Ovary (tissue), 9 donors: Measurements from ENCODE around the gene C19orf18. TPM values are rescaled to one million over a fixed set of nuclear protein-coding genes. Genes with fewer than 3 reads are reported as not detected.
"Not testable (repeated sequence)": the region's sequence is repeated elsewhere in the genome, so short reads cannot be mapped to it uniquely, and the experiment has no call there.

ENCODE experiments used
- DNase-seq, 5 donors: peaks; one replicate each; pipeline ENCODE4 v3.0.0-alpha.2; 2019 to 2020
- H3K27ac ChIP-seq, 2 donors: fragments of 200-600 bp; one replicate each; pipeline versions ENCODE4 v1.5.1 to v1.8.0; 2019 to 2022
- H3K27me3 ChIP-seq: fragments of 200-600 bp; one replicate; pipeline ENCODE4 v1.8.0; 2022
- H3K36me3 ChIP-seq: fragments of 200-600 bp; sonication (generic); one replicate; pipeline ENCODE4 v1.5.1; 2019
- H3K4me1 ChIP-seq: one replicate; pipeline ENCODE4 v1.8.1; 2013; ENCODE audit warnings: mild to moderate bottlenecking, moderate library complexity; ENCODE audit not compliant: insufficient read depth
- H3K4me3 ChIP-seq: fragments of 200-600 bp; sonication (generic); one replicate; pipeline ENCODE4 v1.5.1; 2017
- H3K9me3 ChIP-seq, 2 donors: fragments of 200-600 bp in 1 of 2; sonication (generic) in 1 of 2; one replicate each; pipeline versions ENCODE4 v1.5.1 to v1.8.1; 2013 to 2019; ENCODE audit warnings: mild to moderate bottlenecking in 1 of 2, moderate library complexity in 1 of 2
- EP300 ChIP-seq: sonication (generic); formaldehyde crosslinking; IDR thresholded peaks from one replicate; pipeline ENCODE4 v1.6.1; 2017; ENCODE audit warnings: antibody characterized with exemption
- POLR2A ChIP-seq: fragments of 450-650 bp; IDR thresholded peaks from one replicate; pipeline ENCODE4 v1.6.1; 2017; ENCODE audit warnings: antibody characterized with exemption, mild to moderate bottlenecking, moderate library complexity
- WGBS, 3 donors: extraction: QIAGEN DNeasy Blood & Tissue Kit in 1 of 3; methylation state at CpG; one replicate each; pipeline versions ENCODE4 v1.1.5 to v1.1.7; 2013 to 2017; 5-methylcytosine and 5-hydroxymethylcytosine counted together
- intact Hi-C, 4 donors: fragments of 100-400 bp; cut with DNase I; formaldehyde crosslinking; loops; one replicate each; pipeline versions ENCODE4 v1.11.0 to v1.15.1; 2022 to 2023
- polyA plus RNA-seq, 2 donors: library from polyadenylated mRNA; stranded (reverse); fragments of 200-250 nt in 1 of 2; fragments of 350-450 nt in 1 of 2; fragmentation: Illumina TruSeq in 1 of 2; extraction: RNeasy Lipid Tissue Mini Kit (QIAGEN cat#74804) in 1 of 2; gene quantifications; one replicate each; pipeline ENCODE4 v1.2.3, GENCODE V29; 2013 to 2014
- total RNA-seq, 7 donors: library from RNA; depleted of rRNA in 2 of 7; stranded (reverse); fragments of >200 nt in 2 of 7; fragmentation: NEBNext Ultra II Directional in 3 of 7; extraction: Animal tissue kit (Norgen Biotek cat#: 25700) in 3 of 7; gene quantifications; one replicate each; pipeline versions ENCODE4 v1.1.0 to v1.2.4, GENCODE V29; 2016 to 2023
- TF ChIP-seq, protein P1 (sequence below), 3 donors: fragments of 450-650 bp in 2 of 3; fragments of 200-600 bp in 1 of 3; IDR thresholded peaks; one replicate each; pipeline versions ENCODE4 v1.5.1 to v1.8.0; 2016 to 2022; ENCODE audit warnings: antibody characterized with exemption in 3 of 3, mild to moderate bottlenecking in 1 of 3
- donor health status: DM: no; HTN: no; CAD: no; lungs with moderate emphysema.
- donor health status: DM: no; HTN: no; CAD: no.
- donor health status: Bipolar disorder and iron deficiency.
- donor health status: DM: yes; HTN: yes; CAD: no.
- donor health status: DM: no; HTN: no; CAD: no.
- donor health status: DM: yes; HTN: yes; CAD: no.

Gene C19orf18
- total and polyA plus RNA-seq, 9 donors, result 0.36 to 2.4 (median 1.4) TPM

DNA sequence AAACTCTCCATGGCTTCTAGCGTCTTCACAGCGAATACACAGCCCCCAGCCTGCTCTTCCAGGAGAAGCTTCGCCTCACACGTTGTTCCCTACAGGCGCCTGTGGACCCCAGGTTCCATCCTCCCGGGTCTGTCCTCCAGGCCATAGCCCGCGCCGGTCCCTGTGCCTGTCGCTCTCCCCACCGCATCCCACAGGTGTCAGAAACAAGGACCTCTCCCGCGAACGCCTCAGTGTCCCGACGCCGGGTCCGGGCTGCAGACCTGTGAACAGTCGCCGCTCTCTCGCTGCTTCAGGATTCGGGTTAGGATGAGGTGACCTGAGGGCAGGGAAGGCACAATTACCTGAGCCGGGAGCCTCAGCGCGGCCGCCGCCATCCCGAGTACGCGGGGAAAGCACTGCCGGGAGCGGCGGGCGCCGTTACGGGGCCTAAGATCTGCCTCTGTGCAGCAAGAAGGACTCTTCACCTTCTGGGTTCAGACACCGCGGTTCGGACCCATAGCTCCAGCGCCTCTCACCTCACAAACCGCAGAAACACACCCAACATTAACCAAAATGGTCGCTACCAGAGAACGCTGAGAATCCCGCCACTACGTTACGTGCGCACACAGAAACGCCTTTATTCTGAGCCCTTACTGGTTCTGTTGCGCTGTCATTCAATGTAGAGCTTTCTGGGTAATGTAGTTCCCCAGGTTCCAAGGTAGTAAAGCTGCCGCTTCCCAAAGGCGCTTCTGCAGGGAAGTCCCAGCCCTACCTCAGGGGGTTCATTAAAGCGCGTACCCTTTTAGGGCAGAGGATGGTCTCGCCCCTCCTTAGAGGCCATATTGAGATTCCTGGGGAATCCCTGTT, 39.3 kb downstream of the C19orf18 start, which contains the start of gene ZNF418:
Gene ZNF418 (minus strand): TSS at position 583 of the 846 bp plus-strand sequence. CDS start 1,580 bp downstream, outside the sequence.
- no peaks in the 10 kb centered on the region for H3K36me3 ChIP-seq
- no peak within 1 kb of the TSS for H3K27ac ChIP-seq
- peak; percentile 54 to 67 (median 57) for DNase-seq
- intact Hi-C loops, result no loop called here
- no peaks in the 10 kb centered on the region for H3K27me3 ChIP-seq
- peak within 1 kb of the TSS; percentile 46 for H3K4me3 ChIP-seq
- no peak for TF ChIP-seq EP300
- no peak for TF ChIP-seq POLR2A
- TF ChIP-seq, protein P1, sequence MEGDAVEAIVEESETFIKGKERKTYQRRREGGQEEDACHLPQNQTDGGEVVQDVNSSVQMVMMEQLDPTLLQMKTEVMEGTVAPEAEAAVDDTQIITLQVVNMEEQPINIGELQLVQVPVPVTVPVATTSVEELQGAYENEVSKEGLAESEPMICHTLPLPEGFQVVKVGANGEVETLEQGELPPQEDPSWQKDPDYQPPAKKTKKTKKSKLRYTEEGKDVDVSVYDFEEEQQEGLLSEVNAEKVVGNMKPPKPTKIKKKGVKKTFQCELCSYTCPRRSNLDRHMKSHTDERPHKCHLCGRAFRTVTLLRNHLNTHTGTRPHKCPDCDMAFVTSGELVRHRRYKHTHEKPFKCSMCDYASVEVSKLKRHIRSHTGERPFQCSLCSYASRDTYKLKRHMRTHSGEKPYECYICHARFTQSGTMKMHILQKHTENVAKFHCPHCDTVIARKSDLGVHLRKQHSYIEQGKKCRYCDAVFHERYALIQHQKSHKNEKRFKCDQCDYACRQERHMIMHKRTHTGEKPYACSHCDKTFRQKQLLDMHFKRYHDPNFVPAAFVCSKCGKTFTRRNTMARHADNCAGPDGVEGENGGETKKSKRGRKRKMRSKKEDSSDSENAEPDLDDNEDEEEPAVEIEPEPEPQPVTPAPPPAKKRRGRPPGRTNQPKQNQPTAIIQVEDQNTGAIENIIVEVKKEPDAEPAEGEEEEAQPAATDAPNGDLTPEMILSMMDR (IDR thresholded peaks at IDR 0.05), result no peak
- peaks cover 11 to 33% of the 10 kb centered on the region in 2 donors for H3K9me3 ChIP-seq
- no peaks in the 10 kb centered on the region for H3K4me1 ChIP-seq
- 2 to 4% (median 2%) methylated on average over 36 to 54 of the region's 54 CpGs for WGBS, 3 donors

GRCh38 chr19:57927587-57927986, 46.7 kb downstream of the C19orf18 start:
- 97 to 99% (median 97%) methylated on average over 4 of the region's 4 CpGs for WGBS, 3 donors

DNA sequence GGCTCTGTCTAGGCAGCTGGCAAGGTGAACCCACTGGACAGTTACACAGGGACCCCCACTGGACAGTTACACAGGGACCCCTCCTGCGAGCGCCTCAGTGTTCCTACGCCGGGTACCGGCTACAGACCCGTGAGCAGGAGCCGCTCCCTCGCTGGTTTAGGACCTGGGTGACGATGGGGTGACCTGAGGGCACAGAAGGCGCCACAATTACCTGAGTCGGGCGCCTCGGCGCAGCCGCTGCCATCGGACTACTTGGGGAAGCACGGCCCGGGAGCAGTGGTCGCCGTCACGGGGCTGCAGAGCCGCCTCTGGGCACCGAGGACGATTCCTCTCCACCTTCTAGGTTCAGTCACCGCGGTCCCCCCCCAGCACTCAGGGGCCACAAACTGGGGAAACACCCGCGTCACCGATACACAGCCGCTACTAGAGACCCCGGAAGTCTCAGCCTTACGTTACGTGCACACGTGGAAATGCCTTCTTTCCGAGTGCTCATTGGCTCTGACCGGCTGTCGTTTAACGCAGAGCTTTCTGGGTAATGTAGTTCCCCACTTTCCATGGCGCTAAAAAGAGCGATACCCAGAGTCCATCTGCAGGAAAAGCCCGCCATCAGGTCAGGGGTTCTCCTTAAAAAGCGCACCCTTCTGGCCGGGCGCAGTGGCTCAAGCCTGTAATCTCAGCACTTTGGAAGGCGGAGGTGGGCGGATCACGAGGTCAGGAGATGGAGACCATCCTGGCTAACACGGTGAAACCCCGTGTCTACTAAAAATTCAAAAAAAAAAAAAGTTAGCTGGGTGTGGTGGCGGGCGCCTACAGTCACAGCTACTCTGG, 58.0 kb downstream of the C19orf18 start, which contains the start of gene ZNF417:
Gene ZNF417 (minus strand): TSS at position 425 of the 828 bp plus-strand sequence. CDS start 181 bp downstream, at position 244.
- Histone ChIP-seq H3K4me3 (peak within 1 kb of the TSS; percentile 79), H3K27ac (peak within 1 kb of the TSS; percentile 9 to 13), H3K9me3 (peaks cover 0 to 39% of the 10 kb centered on the region in 2 donors)
- H3K4me1 ChIP-seq, H3K36me3 ChIP-seq, H3K27me3 ChIP-seq, intact Hi-C loops: not testable (repeated sequence)
- peak; percentile 76 to 82 (median 78) for DNase-seq
- 0 to 1% (median 1%) methylated on average over 36 to 51 of the region's 51 CpGs for WGBS, 3 donors
- peak; percentile 35 for TF ChIP-seq POLR2A

More at GRCh38 chr19:57927587-57927986, 46.7 kb downstream of the C19orf18 start:
- peaks cover 6 to 55% of the 10 kb centered on the region in 2 donors for H3K9me3 ChIP-seq
- peaks cover 3% of the 10 kb centered on the region for H3K36me3 ChIP-seq
- TF ChIP-seq, protein P1 (IDR thresholded peaks at IDR 0.05), result no peak
- TF ChIP-seq POLR2A, result no peak
- TF ChIP-seq EP300, result no peak
- DNase-seq, result no peak
- H3K4me3 ChIP-seq, result no peak overlapping the region
- no peaks in the 10 kb centered on the region for H3K27me3 ChIP-seq
- intact Hi-C loops, result no loop called here
- no peak overlapping the region for H3K27ac ChIP-seq
- no peaks in the 10 kb centered on the region for H3K4me1 ChIP-seq

DNA sequence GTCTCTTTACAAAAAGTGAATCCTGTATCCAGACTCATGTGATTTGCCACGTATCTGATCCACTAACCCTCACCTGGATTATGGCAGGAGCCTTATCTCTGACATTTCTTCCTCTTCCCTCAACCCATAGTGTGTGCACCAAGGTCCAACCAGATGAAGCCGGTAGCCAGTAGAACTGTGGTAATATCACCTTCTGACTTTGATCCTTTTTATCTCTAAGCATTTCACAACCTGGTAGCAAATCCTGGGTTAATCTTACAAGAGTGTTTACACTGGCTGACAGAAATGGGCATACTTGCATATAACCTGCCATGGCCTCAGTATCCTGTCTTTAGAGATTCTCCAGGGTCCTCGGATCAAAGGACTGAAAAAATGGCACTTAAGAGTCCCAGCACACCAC, 59.8 kb downstream of the C19orf18 start:
- Histone ChIP-seq H3K36me3 (no peaks in the 10 kb centered on the region), H3K4me1 (peaks cover 3% of the 10 kb centered on the region), H3K27me3 (no peaks in the 10 kb centered on the region), H3K4me3 (no peak overlapping the region), H3K9me3 (peaks cover 0 to 53% of the 10 kb centered on the region in 2 donors), H3K27ac (no peak overlapping the region)
- intact Hi-C loops, result no loop called here
- WGBS, 3 donors, result 90 to 98% (median 93%) methylated on average over 3 of the region's 3 CpGs
- DNase-seq, result no peak
- TF ChIP-seq EP300, result no peak
- TF ChIP-seq, protein P1 (IDR thresholded peaks at IDR 0.05), result no peak
- TF ChIP-seq POLR2A, result no peak

Other genes starting within 250 kb of the C19orf18 start
- 10 to 100 TPM in 1 of 7 donors, 1 to 10 TPM in 6; 1.5 to 13.2 (median 6.4) TPM for gene ZNF671, start 246.9 kb downstream of the C19orf18 start, total RNA-seq
- 1 to 10 TPM; 2.1 to 5.0 TPM for gene ZNF671, start 246.9 kb downstream of the C19orf18 start, polyA plus RNA-seq
- gene ZNF776, start 227.7 kb downstream of the C19orf18 start, total RNA-seq, result 10 to 100 TPM; 11.0 to 25.9 (median 14.6) TPM
- 10 to 100 TPM; 10.2 to 10.7 TPM for gene ZNF776, start 227.7 kb downstream of the C19orf18 start, polyA plus RNA-seq
- gene ZNF586, start 204.9 kb downstream of the C19orf18 start, total RNA-seq, result 10 to 100 TPM; 15.4 to 21.7 (median 17.2) TPM
- gene ZNF586, start 204.9 kb downstream of the C19orf18 start, polyA plus RNA-seq, result 10 to 100 TPM in 1 of 2 donors, 1 to 10 TPM in 1; 7.9 to 11.8 TPM
- 1 to 10 TPM; 5.2 to 9.9 (median 7.2) TPM for gene ZNF552, start 159.6 kb downstream of the C19orf18 start, total RNA-seq
- gene ZNF552, start 159.6 kb downstream of the C19orf18 start, polyA plus RNA-seq, result 1 to 10 TPM; 4.9 to 7.1 TPM
- 10 to 100 TPM in 5 of 7 donors, 1 to 10 TPM in 2; 7.8 to 19.4 (median 12.5) TPM for gene ZNF587B, start 144.2 kb downstream of the C19orf18 start, total RNA-seq
- 1 to 10 TPM; 4.0 to 4.6 TPM for gene ZNF587B, start 144.2 kb downstream of the C19orf18 start, polyA plus RNA-seq
- gene ZNF587, start 124.7 kb downstream of the C19orf18 start, total RNA-seq, result 10 to 100 TPM; 20.7 to 41.6 (median 39.4) TPM
- 10 to 100 TPM; 12.3 to 27.7 TPM for gene ZNF587, start 124.7 kb downstream of the C19orf18 start, polyA plus RNA-seq
- gene ZNF814, start 85.5 kb downstream of the C19orf18 start, total RNA-seq, result 10 to 100 TPM; 10.7 to 31.6 (median 15.5) TPM
- 10 to 100 TPM in 1 of 2 donors, 1 to 10 TPM in 1; 4.6 to 10.3 TPM for gene ZNF814, start 85.5 kb downstream of the C19orf18 start, polyA plus RNA-seq
- 10 to 100 TPM in 6 of 7 donors, 1 to 10 TPM in 1; 9.5 to 22.6 (median 20.4) TPM for gene ZNF417, start 57.9 kb downstream of the C19orf18 start, total RNA-seq
- gene ZNF417, start 57.9 kb downstream of the C19orf18 start, polyA plus RNA-seq, result 10 to 100 TPM in 1 of 2 donors, 1 to 10 TPM in 1; 7.6 to 13.8 TPM
- gene ZNF418, start 39.1 kb downstream of the C19orf18 start, total RNA-seq, result 10 to 100 TPM in 4 of 7 donors, 1 to 10 TPM in 3; 4.4 to 13.6 (median 10.5) TPM
- 1 to 10 TPM; 3.4 to 4.8 TPM for gene ZNF418, start 39.1 kb downstream of the C19orf18 start, polyA plus RNA-seq
- 10 to 100 TPM in 4 of 7 donors, 1 to 10 TPM in 3; 2.8 to 13.1 (median 11.6) TPM for gene ZNF256, start 26.8 kb downstream of the C19orf18 start, total RNA-seq
- gene ZNF256, start 26.8 kb downstream of the C19orf18 start, polyA plus RNA-seq, result 1 to 10 TPM; 5.9 to 7.7 TPM
- gene ZNF606, start 28.3 kb upstream of the C19orf18 start, total RNA-seq, result 10 to 100 TPM; 13.4 to 38.1 (median 28.0) TPM
- gene ZNF606, start 28.3 kb upstream of the C19orf18 start, polyA plus RNA-seq, result 10 to 100 TPM in 1 of 2 donors, 1 to 10 TPM in 1; 7.3 to 14.5 TPM
- 1 to 10 TPM in 1 of 7 donors, under 1 TPM in 4, not detected in 2; 0.54 to 2.6 (median 0.78) TPM for gene ZSCAN1, start 59.5 kb upstream of the C19orf18 start, total RNA-seq
- under 1 TPM in 1 of 2 donors, not detected in 1; 0.38 TPM for gene ZSCAN1, start 59.5 kb upstream of the C19orf18 start, polyA plus RNA-seq
- 10 to 100 TPM in 6 of 7 donors, 1 to 10 TPM in 1; 9.0 to 17.5 (median 15.7) TPM for gene ZNF135, start 84.7 kb upstream of the C19orf18 start, total RNA-seq
- gene ZNF135, start 84.7 kb upstream of the C19orf18 start, polyA plus RNA-seq, result 10 to 100 TPM; 11.4 to 12.0 TPM
- gene ZSCAN18, start 123.7 kb upstream of the C19orf18 start, total RNA-seq, result 100 to 1,000 TPM in 5 of 7 donors, 10 to 100 TPM in 2; 95.9 to 144 (median 119) TPM
- gene ZSCAN18, start 123.7 kb upstream of the C19orf18 start, polyA plus RNA-seq, result 10 to 100 TPM; 32.1 to 93.3 TPM
- gene ZNF329, start 176.3 kb upstream of the C19orf18 start, total RNA-seq, result 10 to 100 TPM in 5 of 7 donors, 1 to 10 TPM in 2; 5.6 to 16.9 (median 13.5) TPM
- 10 to 100 TPM in 1 of 2 donors, 1 to 10 TPM in 1; 7.3 to 14.9 TPM for gene ZNF329, start 176.3 kb upstream of the C19orf18 start, polyA plus RNA-seq
- gene ZNF274, start 208.5 kb upstream of the C19orf18 start, total RNA-seq, result 10 to 100 TPM; 26.1 to 61.5 (median 45.3) TPM
- 10 to 100 TPM; 20.4 to 22.4 TPM for gene ZNF274, start 208.5 kb upstream of the C19orf18 start, polyA plus RNA-seq